Islet of Langerhans (tissue), 1 donor: ENCODE measurements around the gene CAVIN2.
A peak's percentile ranks its signal among the peaks of the same experiment; 100 is the strongest.

Source experiments
- FAIRE-seq: peaks from one replicate; lab custom pipeline; 2011; peaks lifted over from hg19 to GRCh38; lab: Jason Lieb, UNC

The CAVIN2 gene

DNA sequence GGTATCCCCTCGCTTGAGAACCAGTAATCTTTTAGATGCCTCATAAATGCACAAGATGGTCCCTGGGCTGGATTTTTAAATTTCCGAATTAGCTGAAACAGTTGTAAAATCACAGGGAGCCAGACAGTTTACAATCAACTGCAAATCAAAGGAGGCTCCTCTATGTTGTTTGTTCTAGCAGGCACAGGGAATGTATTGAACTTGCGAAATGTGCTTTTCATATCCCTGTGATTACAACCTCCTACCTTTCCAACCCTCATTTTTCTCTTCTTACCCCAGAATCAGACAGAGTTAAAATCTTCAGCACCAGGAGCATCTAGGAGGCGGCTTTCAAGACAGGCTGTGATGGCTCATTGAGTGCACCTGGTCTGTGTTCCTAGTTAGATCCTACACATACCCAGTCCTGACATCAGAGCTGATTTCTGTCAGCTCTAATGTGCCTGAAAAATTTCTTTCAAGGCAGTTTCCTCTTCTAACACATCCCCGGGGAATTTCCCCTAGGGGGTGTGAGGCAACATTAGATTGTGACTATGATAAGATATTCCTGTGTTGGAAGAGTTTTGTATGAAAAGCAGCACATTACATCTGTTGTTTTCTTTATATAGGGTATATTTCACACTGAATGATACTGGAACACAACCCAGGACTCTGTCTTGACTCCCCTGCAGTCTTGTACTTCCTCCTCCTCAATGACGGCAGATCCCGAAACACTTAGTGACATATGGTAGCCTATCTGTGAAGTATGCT, 17.9 kb upstream of the CAVIN2 start:
- no peak for FAIRE-seq

DNA sequence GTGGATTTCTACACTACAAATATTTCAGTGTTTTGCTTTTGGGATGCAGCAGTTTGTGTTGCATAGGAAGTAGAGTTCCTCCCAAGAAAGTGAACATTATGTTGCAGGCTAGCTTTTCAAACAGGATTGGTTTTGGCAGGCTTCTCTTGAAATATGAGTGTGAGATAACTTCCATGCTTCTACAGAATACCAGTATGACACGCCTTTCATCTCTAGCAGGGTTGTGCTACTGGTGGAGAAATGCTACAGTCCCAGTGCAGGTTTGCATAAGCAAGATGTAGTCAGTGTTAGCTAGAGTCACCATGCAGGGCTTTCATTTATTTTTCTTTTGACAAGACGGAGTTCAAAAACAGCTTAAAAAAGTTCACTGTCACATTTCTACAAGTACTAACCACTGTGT, 17.1 kb upstream of the CAVIN2 start:
- FAIRE-seq, result no peak

DNA sequence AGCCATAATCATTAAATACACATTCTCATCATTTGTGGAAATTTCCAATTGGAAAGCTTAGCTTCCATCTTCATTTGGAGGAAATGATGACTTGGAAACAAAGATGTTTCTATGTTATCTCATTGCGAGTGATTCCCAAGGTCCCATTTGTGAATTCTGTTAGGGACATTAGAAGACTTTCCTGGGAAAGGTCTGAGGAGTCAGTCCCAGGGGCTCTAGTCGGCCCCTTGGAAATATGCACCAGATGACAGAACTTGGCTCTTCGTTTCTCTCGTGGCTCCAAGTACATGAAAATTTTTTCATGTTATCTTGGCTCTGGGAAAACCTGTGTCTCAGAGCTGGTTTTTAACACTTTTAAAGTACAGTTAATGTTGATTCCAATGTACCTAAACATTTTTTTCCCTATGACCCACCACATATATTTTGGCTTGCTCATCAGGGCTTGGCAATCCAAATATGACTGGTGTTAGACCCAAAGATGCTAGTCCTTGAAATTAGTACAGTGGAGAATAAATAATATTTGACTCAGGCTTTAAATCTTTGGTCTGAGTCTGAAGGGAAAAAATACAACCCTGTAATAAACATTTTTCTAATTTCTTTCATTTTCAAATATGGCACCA, 15.4 kb upstream of the CAVIN2 start:
- FAIRE-seq, result no peak

DNA sequence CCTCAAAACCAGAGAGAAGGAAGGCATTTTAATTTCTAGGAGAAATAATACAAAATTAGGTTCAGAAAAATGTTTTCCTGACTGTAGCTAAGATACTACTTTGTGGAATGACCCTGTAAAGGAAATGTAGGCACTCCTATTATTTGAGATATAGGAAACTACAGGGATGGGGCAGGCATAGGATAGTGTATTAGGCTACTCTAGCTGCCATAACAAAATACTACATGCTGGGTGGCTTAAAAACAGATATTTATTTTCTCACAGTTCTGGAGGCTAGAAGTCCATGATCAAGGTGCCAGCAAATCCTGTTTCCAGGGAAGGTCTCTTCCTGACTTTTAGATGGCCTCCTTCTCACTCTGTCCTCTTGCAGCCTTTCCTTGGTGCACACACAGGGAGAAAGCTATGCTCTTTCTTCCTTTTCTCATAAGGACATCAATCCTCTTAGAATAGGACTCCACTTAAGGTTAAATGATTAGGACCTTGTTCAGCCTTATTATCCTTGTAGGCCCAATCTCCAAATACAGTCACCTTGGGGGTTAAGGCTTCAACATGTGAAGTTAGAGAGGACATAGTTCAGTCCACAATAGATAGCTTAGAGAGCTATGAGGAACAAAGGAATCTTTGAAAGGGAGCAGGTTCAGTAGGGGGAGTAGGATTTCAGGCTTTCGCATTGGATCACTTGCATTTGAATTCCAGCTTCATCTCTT, 14.0 kb upstream of the CAVIN2 start:
- FAIRE-seq, result no peak

DNA sequence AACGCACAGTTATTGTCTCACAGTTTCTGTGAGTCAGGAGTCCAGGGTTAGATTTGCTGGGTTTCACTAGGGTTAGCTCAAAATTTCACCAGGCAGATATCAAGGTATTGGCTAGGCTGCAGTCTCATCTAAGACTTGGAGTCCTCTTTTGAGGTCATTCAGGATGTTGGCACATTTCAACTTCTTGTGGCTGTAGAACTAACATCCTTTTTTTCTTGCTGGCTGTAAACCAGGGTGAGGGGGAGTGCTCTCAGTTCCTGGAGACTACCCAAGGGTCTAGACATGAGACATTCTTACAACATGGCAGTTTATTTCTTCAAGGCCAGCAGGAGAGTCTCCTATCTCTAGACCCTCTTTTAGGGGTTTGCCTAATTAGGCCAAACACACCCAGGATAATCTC, 12.8 kb upstream of the CAVIN2 start:
- FAIRE-seq, result no peak

DNA sequence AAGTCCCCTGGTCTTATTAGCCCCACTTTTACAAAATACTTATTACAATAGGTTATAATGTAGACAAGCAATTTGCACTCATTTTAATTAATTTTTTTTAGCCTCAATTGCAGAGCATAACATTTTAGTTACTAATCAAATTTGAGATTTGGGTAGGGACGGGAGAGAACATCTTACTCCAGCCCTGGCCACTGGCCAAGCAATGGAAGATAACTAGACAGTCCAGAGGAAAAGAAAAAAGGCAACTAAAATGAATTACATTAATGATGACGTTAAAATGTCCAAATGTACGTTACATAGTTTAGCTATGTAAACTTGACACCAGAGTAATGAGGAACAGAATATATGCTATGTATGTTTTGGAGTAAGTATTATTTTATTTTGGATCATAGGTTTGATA, 11.0 kb upstream of the CAVIN2 start:
- no peak for FAIRE-seq

DNA sequence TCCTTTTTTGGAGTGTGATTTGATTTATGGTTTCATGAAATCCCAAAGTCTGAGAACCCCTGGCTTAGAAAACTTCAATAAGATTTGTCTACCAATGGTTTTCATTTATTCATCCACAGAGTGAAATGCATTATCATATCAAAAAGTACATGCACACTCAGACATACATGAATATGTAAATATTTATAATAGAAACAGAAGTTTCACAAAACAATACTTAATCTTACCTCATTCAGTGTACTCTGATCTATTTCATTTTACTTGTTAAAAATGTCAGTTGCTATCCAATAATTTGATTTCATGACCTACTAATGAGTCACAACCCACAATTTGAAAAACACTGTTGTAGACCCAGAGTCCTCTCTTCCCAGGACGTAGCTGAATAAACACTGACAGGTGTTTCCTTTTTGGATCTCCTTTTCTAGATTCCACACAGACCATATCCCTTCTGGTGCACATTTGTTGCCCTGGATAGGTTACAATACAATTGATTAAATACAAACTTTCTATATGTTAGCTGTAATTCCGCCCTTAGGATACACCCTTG, 10.4 kb upstream of the CAVIN2 start:
- FAIRE-seq, result peak; percentile 5

DNA sequence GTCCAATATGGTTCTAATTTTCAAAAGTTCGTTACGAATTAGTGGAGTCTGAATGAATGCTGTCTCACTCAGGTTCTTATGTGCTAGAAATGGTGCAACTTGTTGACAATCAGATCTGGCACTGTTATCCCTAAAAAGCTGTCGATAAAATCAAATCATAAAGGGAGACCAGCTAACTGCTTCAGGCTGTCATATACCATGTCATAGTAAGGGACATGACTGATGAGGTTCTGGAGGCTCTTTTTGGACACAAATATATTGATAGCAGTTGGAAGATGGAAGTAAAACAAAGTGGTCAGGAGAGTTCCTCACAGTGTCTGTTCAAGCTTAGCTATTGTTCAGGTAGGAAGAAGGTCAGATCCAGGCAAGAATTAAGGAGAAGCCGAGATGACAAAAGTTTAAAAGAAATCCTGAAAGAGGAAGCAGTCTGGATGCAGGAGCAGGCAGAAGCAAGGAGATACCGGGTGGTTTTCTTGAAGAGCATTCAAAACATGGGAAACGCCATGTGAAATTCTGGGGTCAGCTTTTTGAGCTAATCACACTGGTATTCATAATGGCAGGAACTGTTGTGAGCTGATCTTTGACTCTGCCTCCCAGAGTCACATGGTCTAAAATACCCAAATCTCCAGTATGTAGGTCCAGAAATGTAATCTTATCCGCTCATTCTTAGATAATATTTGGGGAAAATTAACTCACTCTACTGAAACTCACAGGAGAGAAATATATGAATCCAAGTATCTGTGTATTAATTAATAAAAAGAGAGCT, 9.4 kb upstream of the CAVIN2 start:
- no peak for FAIRE-seq

DNA sequence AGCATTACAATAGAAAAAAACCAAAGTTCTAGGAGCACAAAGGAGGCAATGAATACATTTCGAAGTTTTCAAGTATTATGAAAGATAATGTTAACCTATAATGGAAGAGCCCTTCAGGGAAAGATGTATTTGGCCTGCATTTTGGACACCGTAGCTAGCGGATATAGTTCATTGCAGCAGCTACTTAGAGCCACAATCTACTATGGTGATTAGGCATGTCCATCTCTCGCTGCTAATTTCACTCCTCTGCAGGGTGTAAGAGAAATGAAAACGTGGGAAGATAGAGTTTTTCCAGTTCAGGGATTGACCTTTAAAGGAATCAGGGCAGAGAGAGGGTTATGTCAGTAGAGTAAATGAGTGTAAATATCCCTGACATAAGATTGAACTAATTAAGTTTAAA, 8.5 kb upstream of the CAVIN2 start:
- no peak for FAIRE-seq

DNA sequence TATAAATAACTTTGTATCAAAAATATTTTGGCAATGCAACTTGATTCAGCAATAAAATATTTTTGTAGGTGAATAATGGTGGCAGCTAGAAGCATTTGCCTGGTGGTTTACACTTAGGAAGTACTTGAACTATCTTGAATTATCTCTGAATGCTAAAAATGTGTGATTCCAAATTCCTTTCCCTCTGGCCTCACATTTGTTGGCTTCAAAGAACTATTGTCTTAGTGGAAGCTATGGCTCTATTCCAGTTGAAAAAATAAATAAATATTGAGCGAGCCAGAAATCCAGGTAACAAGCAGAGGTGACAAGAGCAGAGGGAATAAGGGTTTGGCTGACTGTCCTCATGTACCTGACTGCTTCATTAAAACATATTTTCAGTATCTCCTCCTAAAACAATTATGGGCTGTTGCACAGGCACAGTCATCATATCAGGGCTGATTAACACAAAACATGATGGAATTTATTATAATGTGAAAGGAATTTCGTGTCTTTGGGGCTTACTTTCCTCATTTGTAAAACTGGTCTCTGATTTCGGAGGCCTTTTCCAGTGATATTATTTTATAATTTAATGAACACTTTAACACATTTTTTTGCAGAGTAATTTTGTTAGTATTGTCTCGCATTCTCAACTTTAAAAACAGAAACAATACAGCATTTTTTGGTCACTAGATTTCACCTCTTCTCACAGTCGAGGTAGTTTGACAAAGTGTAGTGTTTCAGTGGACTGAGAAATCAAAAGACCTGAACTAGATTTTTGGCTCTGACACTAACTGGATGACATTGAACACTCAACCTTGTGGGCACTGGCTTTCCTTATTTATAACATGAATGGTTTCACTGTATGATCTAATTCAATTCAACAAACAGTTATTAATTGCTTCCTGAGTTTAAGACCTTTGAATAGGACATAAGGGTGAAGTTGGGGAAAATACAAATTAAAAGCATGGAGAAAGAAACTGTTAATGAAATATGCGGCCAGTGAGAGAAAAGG, 7.8 kb upstream of the CAVIN2 start:
- FAIRE-seq, result no peak

DNA sequence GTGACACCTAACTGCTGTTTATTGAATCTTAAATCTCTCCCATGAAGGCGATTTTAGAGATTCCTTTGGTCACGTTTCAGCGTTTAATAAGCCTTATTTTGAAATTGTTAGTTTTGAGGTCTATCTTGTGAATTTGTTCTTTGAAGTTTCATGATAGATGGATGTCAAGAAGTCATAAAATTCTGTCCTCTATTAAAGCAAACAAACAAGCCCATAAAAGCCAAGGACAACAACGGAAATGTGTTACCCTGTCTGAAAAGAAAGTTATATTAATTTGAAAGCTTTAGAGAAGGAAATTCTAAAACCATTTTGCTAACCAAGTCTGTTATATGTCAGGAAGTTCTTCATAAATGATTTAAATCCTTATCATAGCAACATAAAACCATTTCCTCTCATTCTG, 7.0 kb upstream of the CAVIN2 start:
- no peak for FAIRE-seq

DNA sequence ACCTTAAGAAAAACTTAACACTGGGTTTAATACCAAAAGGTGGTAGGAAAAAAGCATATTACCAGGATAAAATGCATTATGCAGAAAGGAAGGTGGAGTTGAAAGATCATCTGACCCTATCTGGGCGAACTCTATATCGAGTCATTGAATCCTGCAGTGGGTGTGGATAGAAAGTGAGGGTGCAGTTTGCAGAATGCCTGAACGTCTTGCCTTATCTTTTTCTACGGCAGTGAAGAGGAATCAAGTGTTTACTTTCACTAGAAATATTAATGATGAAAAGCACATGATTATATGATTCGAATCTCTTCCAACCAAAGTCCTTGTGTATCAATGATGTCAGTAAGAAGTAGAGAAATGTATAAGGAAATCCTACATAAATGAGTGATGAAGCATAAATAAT, 4.3 kb upstream of the CAVIN2 start:
- FAIRE-seq, result no peak

DNA sequence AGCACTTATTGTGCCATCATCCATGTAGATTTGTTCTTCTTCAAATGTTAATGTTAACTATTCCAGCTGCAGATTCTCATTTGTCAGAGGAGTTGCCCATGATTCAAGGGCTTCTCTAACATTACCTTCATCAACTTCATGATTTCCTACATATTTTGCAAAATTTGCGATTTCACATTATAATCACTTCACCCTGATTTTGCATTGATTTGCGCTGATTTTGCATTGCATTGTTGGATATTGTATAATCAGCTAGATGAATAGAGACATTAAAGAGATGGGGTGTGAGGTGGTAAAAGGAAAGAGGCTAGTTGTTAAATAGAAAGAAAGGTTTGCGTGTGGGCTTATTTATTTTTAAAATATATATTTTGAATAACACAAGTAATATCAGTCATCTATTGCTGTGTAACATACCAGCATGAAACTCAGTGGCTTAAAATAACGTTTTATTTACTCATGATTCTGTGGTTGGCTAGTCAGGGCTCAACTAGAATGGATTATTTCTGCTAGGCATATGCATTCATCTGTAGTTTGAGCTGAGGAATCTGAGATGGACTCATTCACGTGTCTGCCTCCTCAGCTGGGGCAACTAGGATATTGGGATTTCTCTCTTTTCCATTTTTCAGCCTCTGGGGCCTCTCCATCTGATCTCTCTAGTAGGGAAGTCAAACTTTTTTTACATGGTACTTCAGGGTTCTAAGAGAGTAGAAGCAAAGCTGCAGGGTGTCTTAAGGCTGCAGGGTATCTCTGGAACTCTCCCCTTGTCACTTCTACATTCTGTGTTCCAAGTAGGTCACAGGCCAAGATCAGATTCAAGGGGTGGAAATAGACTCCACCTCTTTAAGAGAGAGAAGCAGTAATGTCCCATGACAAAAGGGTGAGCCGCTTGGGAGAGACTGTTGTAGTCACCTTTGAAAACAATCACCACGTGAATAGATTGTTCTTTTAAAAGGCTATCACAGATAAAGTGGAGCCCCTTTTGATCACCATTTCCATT, 2.2 kb upstream of the CAVIN2 start:
- no peak for FAIRE-seq

DNA sequence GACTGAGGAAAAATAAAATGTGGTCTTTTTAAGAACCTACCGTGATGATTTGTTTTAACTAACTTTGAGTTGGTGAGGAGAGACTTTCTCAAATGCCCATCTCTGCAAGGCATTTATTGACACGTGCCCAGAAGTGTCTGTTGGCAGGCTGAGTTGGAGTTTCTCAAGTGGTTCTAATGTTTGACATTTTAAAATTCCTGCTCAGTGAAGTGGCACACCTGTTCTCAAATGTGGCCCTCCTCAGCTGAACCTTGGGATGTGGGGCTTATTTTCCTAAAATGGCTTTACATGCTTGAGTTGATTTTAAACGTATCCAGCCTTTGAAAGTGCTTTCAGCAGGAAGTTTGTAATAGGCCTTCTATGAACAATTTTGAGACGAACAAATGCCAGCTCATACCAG, 876 bp upstream of the CAVIN2 start:
- no peak for FAIRE-seq

DNA sequence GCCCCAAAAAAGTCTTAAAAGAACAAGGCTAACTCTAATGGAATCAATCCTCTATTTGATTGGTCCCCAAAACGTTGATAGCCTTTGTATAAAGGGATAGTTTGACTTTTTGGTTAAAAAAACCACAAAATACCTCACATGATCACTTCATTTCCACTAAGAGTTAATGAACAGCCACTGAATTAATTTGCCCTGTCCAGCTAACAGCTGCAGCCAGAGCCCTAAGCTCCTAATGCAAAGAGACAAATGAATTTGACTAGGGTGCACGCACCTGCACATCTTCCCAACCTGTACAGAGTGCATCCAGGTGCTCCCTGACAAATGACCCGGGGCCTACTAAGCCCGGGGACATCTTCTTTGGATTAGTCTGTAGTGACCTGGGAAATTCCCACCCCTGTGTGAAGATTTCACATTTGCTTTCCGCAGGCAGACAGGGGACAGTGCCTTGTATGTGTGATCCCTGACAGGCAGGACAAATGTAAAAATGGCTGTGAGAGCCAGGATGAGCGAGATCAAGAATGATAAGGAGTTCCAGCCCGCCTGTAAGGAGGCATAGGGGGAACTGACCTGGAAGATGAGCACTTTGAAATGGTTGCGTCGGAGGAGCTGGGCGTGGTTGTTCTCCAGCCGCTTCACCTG, 893 bp downstream of the CAVIN2 start:
- no peak for FAIRE-seq

DNA sequence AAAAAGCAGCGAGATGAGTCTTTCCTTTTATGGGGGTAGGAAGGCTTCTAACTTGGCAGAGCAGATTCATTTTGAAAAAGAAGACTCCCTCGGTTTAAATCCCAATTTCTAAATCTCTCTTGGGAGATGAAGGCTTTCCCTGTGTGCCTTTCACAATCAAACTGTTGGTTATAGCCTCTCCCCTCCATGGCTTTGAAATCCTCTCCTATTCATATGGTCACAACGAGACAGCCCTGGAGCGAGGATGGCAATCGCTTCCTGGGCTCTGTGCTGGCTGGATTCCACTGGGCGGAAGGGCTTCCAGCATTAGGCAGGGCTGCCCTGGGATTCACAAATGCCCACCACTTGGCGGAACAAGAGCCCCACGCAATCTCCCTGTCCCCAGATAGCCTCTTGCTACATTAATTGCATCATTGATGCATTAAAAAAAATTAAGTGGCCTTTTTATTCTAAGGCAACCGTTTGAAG, 1.6 kb downstream of the CAVIN2 start:
- no peak for FAIRE-seq

DNA sequence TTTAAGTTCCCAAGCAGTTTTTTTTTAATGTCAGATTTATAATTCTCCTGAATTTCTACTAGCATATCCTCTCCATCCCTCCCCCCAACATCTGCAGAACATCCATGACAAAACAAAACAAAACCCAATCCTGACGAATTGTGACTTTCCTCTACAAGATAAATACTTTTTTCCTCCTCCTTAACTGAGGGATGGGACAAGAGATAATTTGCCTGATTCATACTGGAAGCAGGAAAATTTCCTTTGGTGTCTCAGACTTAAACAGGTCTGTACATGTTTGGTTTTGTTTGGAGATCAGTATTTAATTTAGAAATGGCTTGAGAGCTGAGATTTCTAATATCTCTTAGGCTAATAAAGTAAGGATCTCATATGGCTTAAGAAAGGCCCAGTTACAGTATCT, 2.2 kb downstream of the CAVIN2 start:
- FAIRE-seq, result no peak

DNA sequence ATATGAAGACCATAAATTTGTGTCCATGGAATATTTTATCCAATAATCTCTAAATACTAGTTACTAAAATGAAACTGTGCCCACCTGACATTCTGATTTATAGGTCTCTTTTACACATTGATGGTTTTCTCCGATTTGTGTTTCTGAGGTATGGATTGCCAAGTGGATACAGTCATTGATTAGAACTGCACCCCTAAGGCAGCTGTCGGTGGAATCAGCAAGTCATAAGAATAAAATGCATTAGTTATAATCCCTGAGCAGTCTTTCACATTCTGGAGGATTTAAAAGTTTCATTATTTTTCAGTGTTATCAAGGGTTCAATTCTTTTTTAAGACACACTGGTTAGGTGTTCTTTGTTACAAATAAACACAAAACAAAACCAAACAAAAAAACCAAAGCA, 6.0 kb downstream of the CAVIN2 start:
- no peak for FAIRE-seq
